Measurements from ENCODE around the gene PMM2.

DNA sequence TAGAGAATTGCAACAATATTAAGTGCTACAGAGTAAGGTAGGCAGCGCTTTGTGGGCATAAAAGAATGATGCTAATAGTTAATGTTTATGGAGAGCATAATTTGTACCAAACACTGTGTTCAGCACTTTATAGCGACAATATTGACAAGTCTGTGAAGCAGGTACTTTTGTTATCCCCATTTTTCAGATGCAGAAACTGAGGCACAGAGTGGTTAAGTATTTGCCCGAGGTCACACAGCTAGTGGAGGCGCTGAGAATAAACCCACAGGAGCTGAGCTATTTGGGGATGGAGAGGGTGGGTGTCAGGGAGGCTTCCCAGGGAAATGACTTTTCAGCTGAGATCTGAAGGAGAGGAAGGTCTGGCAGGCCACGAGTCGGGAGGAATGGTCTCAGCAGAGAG lies 39.6 kb upstream of the PMM2 start:
- TF ChIP-seq, protein P1, sequence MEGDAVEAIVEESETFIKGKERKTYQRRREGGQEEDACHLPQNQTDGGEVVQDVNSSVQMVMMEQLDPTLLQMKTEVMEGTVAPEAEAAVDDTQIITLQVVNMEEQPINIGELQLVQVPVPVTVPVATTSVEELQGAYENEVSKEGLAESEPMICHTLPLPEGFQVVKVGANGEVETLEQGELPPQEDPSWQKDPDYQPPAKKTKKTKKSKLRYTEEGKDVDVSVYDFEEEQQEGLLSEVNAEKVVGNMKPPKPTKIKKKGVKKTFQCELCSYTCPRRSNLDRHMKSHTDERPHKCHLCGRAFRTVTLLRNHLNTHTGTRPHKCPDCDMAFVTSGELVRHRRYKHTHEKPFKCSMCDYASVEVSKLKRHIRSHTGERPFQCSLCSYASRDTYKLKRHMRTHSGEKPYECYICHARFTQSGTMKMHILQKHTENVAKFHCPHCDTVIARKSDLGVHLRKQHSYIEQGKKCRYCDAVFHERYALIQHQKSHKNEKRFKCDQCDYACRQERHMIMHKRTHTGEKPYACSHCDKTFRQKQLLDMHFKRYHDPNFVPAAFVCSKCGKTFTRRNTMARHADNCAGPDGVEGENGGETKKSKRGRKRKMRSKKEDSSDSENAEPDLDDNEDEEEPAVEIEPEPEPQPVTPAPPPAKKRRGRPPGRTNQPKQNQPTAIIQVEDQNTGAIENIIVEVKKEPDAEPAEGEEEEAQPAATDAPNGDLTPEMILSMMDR (IDR thresholded peaks at IDR 0.05): no peak
- TF ChIP-seq POLR2A (IDR thresholded peaks at IDR 0.05): no peak

All from adrenal gland (tissue), 5 donors.